Activated B cell treated with CpG ODN at 0.5 μM for 24 hours (primary cell): ENCODE measurements around the gene CAND1. TPM values are rescaled to one million over a fixed set of nuclear protein-coding genes. Genes with fewer than 3 reads are reported as not detected.
"Not testable (repeated sequence)": the region's sequence is repeated elsewhere in the genome, so short reads cannot be mapped to it uniquely, and the experiment has no call there.

Experiments used
- ATAC-seq: fragments of 200-7000 bp; cut with Tn5 transposase; one replicate; pipeline ENCODE4 v1.10.0; 2021; ENCODE audit warnings: low read depth, mild to moderate bottlenecking, moderate library complexity
- CTCF ChIA-PET: fragments of 350-600 bp; sonication (Branson Sonifier 250); formaldehyde crosslinking; loops from one replicate; lab custom pipeline; 2021; ENCODE audit warnings: antibody characterized with exemption; lab: Charles Lee
- POLR2A ChIA-PET: fragments of 350-600 bp; sonication (Branson Sonifier 250); formaldehyde crosslinking; loops from one replicate; lab custom pipeline; 2021; ENCODE audit warnings: antibody characterized with exemption; lab: Charles Lee
- DNase-seq: peaks from one replicate; pipeline ENCODE4 v3.0.0; 2022
- H3K27ac Mint-ChIP-seq: one replicate; pipeline ENCODE4 v1.8.0; 2020; ENCODE audit warnings: mixed read lengths
- H3K27me3 Mint-ChIP-seq: one replicate; pipeline ENCODE4 v1.8.0; 2021; ENCODE audit warnings: mixed read lengths
- H3K36me3 Mint-ChIP-seq: one replicate; pipeline ENCODE4 v1.8.0; 2021; ENCODE audit warnings: low read depth, mixed read lengths
- H3K4me1 Mint-ChIP-seq: one replicate; pipeline ENCODE4 v1.8.0; 2021; ENCODE audit warnings: mixed read lengths
- H3K4me3 Mint-ChIP-seq: one replicate; pipeline ENCODE4 v1.8.0; 2020; ENCODE audit warnings: mild to moderate bottlenecking, mixed read lengths
- H3K9me3 Mint-ChIP-seq: one replicate; pipeline ENCODE4 v1.8.0; 2020; ENCODE audit warnings: mixed read lengths
- intact Hi-C: fragments of 100-400 bp; cut with micrococcal nuclease; formaldehyde crosslinking; loops from one replicate; pipeline ENCODE4 v1.15.1; 2024
- total RNA-seq: library from RNA; stranded (reverse); gene quantifications from 2 replicates; pipeline ENCODE4 v1.2.3, GENCODE V29; 2022
- TF ChIP-seq, protein P1 (sequence below): fragments of 200-600 bp; IDR thresholded peaks from one replicate; pipeline ENCODE4 v1.8.0; 2022; ENCODE audit warnings: antibody characterized with exemption, mild to moderate bottlenecking

The CAND1 gene
- total RNA-seq, 1 donor from 2014 or later = 123 TPM

DNA sequence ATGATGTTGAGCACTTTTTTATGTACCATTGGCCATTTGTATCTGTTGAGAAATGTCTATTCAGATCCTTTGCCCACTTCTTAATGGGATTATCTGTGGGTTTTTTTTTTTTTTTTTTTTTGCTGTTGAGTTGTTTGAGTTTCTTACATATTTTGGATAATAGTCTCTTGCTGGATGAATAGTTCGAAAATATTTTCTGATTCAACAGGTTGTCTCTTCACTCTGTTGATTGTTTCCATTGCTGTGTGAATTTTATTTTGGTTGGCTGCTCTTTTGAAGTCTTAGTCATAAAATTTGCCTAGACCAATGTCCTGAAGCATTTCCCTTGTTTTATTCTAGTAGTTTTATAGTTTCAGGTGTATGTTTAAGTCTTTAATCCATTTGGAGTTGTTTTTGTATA lies 64.5 kb downstream of the CAND1 start:
- TF ChIP-seq, protein P1, sequence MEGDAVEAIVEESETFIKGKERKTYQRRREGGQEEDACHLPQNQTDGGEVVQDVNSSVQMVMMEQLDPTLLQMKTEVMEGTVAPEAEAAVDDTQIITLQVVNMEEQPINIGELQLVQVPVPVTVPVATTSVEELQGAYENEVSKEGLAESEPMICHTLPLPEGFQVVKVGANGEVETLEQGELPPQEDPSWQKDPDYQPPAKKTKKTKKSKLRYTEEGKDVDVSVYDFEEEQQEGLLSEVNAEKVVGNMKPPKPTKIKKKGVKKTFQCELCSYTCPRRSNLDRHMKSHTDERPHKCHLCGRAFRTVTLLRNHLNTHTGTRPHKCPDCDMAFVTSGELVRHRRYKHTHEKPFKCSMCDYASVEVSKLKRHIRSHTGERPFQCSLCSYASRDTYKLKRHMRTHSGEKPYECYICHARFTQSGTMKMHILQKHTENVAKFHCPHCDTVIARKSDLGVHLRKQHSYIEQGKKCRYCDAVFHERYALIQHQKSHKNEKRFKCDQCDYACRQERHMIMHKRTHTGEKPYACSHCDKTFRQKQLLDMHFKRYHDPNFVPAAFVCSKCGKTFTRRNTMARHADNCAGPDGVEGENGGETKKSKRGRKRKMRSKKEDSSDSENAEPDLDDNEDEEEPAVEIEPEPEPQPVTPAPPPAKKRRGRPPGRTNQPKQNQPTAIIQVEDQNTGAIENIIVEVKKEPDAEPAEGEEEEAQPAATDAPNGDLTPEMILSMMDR = no peak
- Mint-ChIP-seq H3K4me3 (no peak overlapping the region), H3K4me1 (no peaks in the 10 kb centered on the region), H3K36me3 (peaks cover 10% of the 10 kb centered on the region), H3K27me3 (no peaks in the 10 kb centered on the region), H3K27ac (no peak overlapping the region), H3K9me3 (peaks cover 19% of the 10 kb centered on the region)
- ChIA-PET CTCF (no interaction called here), POLR2A (no interaction called here)
- DNase-seq (no peak), ATAC-seq (no peak)
- intact Hi-C loops = no loop called here

DNA sequence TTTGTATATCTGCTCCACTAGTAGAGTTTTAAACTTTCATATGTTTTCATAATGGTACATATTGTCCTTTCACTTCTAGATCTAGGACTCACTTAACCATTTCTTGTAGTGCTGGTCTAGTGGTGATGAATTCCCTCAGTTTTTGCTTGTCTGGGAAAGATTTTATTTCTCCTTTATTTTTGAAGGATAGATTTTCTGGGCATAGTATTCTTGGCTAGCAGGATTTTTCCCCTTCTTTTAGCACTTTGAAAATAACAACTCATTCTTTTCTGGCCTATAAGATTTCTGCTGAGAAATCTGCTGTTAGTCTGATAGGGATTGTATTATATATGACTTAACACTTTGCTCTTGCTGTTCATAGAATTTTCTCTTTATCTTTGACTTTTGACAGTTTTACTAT lies 69.3 kb downstream of the CAND1 start:
- intact Hi-C loops = no loop called here
- ChIA-PET CTCF (no interaction called here), POLR2A (no interaction called here)
- no peak overlapping the region for H3K4me3 Mint-ChIP-seq
- H3K9me3 Mint-ChIP-seq = peaks cover 43% of the 10 kb centered on the region
- H3K27ac Mint-ChIP-seq = no peak overlapping the region
- ATAC-seq (no peak), DNase-seq (no peak)
- no peaks in the 10 kb centered on the region for H3K27me3 Mint-ChIP-seq
- TF ChIP-seq, protein P1 = no peak
- peaks cover 15% of the 10 kb centered on the region for H3K36me3 Mint-ChIP-seq
- H3K4me1 Mint-ChIP-seq = no peaks in the 10 kb centered on the region

DNA sequence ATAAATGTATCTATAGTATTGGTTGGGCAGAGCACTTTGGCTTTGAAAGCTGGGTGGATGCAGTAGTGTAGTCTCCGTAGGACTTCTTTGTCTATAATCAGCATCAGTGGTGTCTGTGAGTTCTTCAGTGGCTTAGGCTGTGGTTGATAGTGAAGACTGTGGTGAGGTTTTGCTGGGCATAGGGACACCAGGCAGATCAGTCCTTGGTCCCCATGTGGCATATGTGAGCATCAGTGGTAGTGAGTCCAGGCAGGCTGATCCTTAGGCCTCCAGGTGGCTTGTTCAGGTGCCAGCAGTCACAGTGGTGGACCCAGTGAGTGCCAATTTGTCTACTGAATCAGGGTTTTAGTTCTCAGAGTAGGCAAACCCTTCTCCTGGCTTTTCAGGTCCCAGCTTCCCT lies 70.4 kb downstream of the CAND1 start:
- H3K27ac Mint-ChIP-seq = no peak overlapping the region
- ChIA-PET POLR2A (no interaction called here), CTCF (no interaction called here)
- no peaks in the 10 kb centered on the region for H3K4me1 Mint-ChIP-seq
- TF ChIP-seq, protein P1 = no peak
- no peaks in the 10 kb centered on the region for H3K27me3 Mint-ChIP-seq
- H3K36me3 Mint-ChIP-seq = peaks cover 15% of the 10 kb centered on the region
- H3K4me3 Mint-ChIP-seq = no peak overlapping the region
- no peak for DNase-seq
- ATAC-seq = no peak
- intact Hi-C loops = no loop called here
- H3K9me3 Mint-ChIP-seq = peaks cover 37% of the 10 kb centered on the region

DNA sequence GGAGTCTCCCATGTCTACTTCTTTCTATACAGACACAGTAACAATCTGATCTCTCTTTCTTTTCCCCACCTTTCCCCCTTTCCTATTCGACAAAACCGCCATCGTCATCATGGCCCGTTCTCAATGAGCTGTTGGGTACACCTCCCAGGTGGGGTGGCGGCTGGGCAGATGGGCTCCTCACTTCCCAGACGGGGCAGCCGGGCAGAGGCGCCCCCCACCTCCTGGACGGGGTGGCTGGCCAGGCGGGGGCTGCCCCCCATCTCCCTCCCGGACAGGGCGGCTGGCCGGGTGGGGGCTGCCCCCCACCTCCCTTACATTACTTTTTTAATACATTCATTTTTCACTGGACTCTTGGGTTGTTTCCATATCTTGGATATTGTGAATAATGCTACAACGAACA lies 71.9 kb downstream of the CAND1 start:
- H3K27me3 Mint-ChIP-seq, DNase-seq, H3K4me1 Mint-ChIP-seq, intact Hi-C loops, ATAC-seq, POLR2A ChIA-PET, H3K4me3 Mint-ChIP-seq, H3K27ac Mint-ChIP-seq, CTCF ChIA-PET: not testable (repeated sequence)
- H3K36me3 Mint-ChIP-seq = peaks cover 15% of the 10 kb centered on the region
- H3K9me3 Mint-ChIP-seq = peaks cover 35% of the 10 kb centered on the region

DNA sequence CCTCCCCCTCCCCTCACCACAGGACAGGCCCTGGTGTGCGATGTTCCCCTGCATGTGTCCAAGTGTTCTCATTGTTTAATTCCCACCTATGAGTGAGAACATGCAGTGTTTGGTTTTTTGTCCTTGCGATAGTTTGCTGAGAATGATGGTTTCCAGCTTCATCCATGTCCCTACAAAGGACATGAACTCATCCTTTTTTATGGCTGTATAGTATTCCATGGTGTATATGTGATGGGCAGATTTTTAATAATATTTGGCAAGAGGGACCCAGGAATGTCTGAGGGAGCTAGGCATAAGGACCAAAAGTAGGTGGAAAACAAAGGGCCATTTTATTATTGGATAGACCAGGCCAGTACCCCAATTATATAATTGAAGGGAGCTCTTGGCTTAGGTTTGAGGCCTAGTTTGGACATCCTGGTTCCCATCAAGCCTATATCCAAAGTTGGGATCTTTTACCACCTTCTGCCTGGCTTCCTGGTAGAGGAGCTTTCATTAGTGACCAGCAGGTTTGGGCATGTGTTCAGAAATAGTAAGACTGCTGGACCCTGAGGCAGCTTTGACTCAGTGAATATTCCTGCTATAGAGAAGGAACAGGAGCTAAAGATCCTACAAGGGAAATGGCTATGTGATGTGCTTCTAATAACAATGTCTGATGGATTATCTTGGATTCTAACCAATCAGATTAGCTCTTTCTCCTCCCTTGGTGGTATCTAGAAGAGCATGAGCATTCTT lies 76.0 kb downstream of the CAND1 start:
- Mint-ChIP-seq H3K27me3 (no peaks in the 10 kb centered on the region), H3K36me3 (no peaks in the 10 kb centered on the region)

More for the DNA sequence above, 76.0 kb downstream of the CAND1 start:
- Mint-ChIP-seq H3K9me3 (peaks cover 22% of the 10 kb centered on the region), H3K27ac (no peak overlapping the region), H3K4me1 (no peaks in the 10 kb centered on the region), H3K4me3 (no peak overlapping the region)
- CTCF ChIA-PET = interaction anchor here (1.3 kb wide), 1 partner anchor 10 kb away, joined by 5 read pairs; no protein-coding TSS in a partner anchor
- intact Hi-C loops = no loop called here
- POLR2A ChIA-PET = no interaction called here
- TF ChIP-seq, protein P1 = no peak
- ATAC-seq (no peak), DNase-seq (no peak)
